H1 (cell line): ENCODE results near the gene SLC44A1. TPM values are rescaled to one million over a fixed set of nuclear protein-coding genes. Genes with fewer than 3 reads are reported as not detected.

ENCODE experiments used
- CTCF ChIA-PET: fragments of 300-600 bp; sonication (Branson Sonifier 250); formaldehyde crosslinking; loops from one replicate; lab custom pipeline; 2021; ENCODE audit not compliant: partially characterized antibody; lab: Charles Lee
- POLR2A ChIA-PET: fragments of 300-600 bp; sonication (Branson Sonifier 250); formaldehyde crosslinking; loops from one replicate; lab custom pipeline; 2021; ENCODE audit warnings: inconsistent platforms; ENCODE audit not compliant: partially characterized antibody; lab: Charles Lee
- DNase-seq, 2 experiments: peaks; one replicate each; pipeline versions ENCODE4 v3.0.0 to v3.0.0-alpha.2; 2010 to 2022; ENCODE audit warnings: low spot score in 2 of 2, low read depth in 1 of 2, mixed read lengths in 1 of 2
- FAIRE-seq: peaks from 2 replicates; lab custom pipeline; 2011; peaks lifted over from hg19 to GRCh38; lab: Jason Lieb, UNC
- H2AFZ ChIP-seq: 2 replicates; pipeline ENCODE4 v1.8.1; 2012; ENCODE audit warnings: low read length, inconsistent platforms
- H2AK5ac ChIP-seq: 2 replicates; pipeline ENCODE4 v1.6.1; 2013; ENCODE audit warnings: low read depth, low read length
- H2BK120ac ChIP-seq: replicated peaks from 2 replicates; pipeline ENCODE3; 2013; ENCODE audit warnings: low read depth, low read length, inconsistent platforms
- H2BK12ac ChIP-seq: 2 replicates; pipeline ENCODE4 v1.6.1; 2013; ENCODE audit warnings: low read depth, low read length
- H2BK15ac ChIP-seq: 2 replicates; pipeline ENCODE4 v1.6.1; 2013; ENCODE audit warnings: low read length
- H2BK20ac ChIP-seq: 2 replicates; pipeline ENCODE4 v1.6.1; 2013; ENCODE audit warnings: low read length
- H2BK5ac ChIP-seq: 2 replicates; pipeline ENCODE4 v1.6.1; 2013; ENCODE audit warnings: low read depth, low read length
- H3K14ac ChIP-seq: 2 replicates; pipeline ENCODE4 v1.6.1; 2013; ENCODE audit warnings: inconsistent platforms; ENCODE audit not compliant: insufficient read length
- H3K18ac ChIP-seq: 2 replicates; pipeline ENCODE4 v1.6.1; 2013; ENCODE audit warnings: low read length; ENCODE audit errors: extremely low read depth
- H3K23ac ChIP-seq: 2 replicates; pipeline ENCODE4 v1.6.1; 2013; ENCODE audit warnings: inconsistent platforms; ENCODE audit not compliant: insufficient read length
- H3K23me2 ChIP-seq: 2 replicates; pipeline ENCODE4 v1.6.1; 2013; ENCODE audit warnings: low read depth, low read length
- H3K27ac ChIP-seq: 2 replicates; pipeline ENCODE4 v1.6.1; 2011; ENCODE audit warnings: low read depth, low read length, inconsistent platforms
- H3K27me3 ChIP-seq, 4 experiments: replicated peaks in 1 of 4; 1 replicate in 1 of 4; 2 replicates in 3 of 4; pipeline versions ENCODE4 v1.6.1 to v1.8.1; 2011 to 2013; ENCODE audit warnings: low read length in 3 of 4, mild to moderate bottlenecking in 3 of 4, inconsistent platforms in 2 of 4, mixed read lengths in 2 of 4, moderate library complexity in 1 of 4; ENCODE audit not compliant: control insufficient read depth in 3 of 4, insufficient read depth in 3 of 4; ENCODE audit errors: extremely low read depth in 1 of 4
- H3K36me3 ChIP-seq, 4 experiments: 2 replicates each; pipeline versions ENCODE4 v1.6.1 to v1.8.1; 2011 to 2013; ENCODE audit warnings: mild to moderate bottlenecking in 4 of 4, low read length in 3 of 4, moderate library complexity in 2 of 4, control low read depth in 1 of 4, inconsistent platforms in 1 of 4; ENCODE audit not compliant: insufficient read depth in 4 of 4, control insufficient read depth in 2 of 4
- H3K4ac ChIP-seq: replicated peaks from 2 replicates; pipeline ENCODE3; 2013; ENCODE audit warnings: low read length, low read depth, mixed read lengths, inconsistent platforms; ENCODE audit not compliant: insufficient read length
- H3K4me1 ChIP-seq, 4 experiments: replicated peaks in 1 of 4; 1 replicate in 1 of 4; 2 replicates in 3 of 4; pipeline versions ENCODE4 v1.6.1 to v1.8.1; 2011 to 2013; ENCODE audit warnings: low read length in 3 of 4, inconsistent platforms in 2 of 4, mixed read lengths in 1 of 4; ENCODE audit not compliant: insufficient read depth in 4 of 4, control insufficient read depth in 3 of 4
- H3K4me2 ChIP-seq, 2 experiments: 2 replicates each; pipeline versions ENCODE4 v1.6.1 to v1.8.1; 2011 to 2013; ENCODE audit warnings: low read depth in 2 of 2, low read length in 2 of 2, control low read depth in 1 of 2, inconsistent platforms in 1 of 2, mild to moderate bottlenecking in 1 of 2; ENCODE audit not compliant: insufficient read depth in 1 of 2
- H3K4me3 ChIP-seq, 4 experiments: fragments of 200-600, 300-600 bp in 1 of 4; sonication (generic), shearing (Covaris generic), sonication (Bioruptor Twin) in 1 of 4; 2 replicates each; pipeline versions ENCODE4 v1.5.1 to v1.8.1; 2011 to 2016; ENCODE audit warnings: low read length in 4 of 4, low read depth in 3 of 4, control low read depth in 2 of 4, inconsistent platforms in 2 of 4, mild to moderate bottlenecking in 2 of 4, mixed read lengths in 1 of 4, moderate library complexity in 1 of 4; ENCODE audit not compliant: insufficient read depth in 2 of 4; ENCODE audit errors: extremely low read depth in 1 of 4
- H3K56ac ChIP-seq: replicated peaks from 2 replicates; pipeline ENCODE3; 2013; ENCODE audit warnings: low read depth, mild to moderate bottlenecking, mixed read lengths, low read length, inconsistent platforms; ENCODE audit not compliant: insufficient read length
- H3K79me1 ChIP-seq: 2 replicates; pipeline ENCODE4 v1.6.1; 2013; ENCODE audit warnings: low read depth, low read length, control low read depth
- H3K79me2 ChIP-seq, 2 experiments: 2 replicates each; pipeline versions ENCODE4 v1.6.1 to v1.8.1; 2012 to 2013; ENCODE audit warnings: low read length in 2 of 2, mild to moderate bottlenecking in 2 of 2, inconsistent platforms in 1 of 2; ENCODE audit not compliant: insufficient read depth in 2 of 2, control insufficient read depth in 1 of 2
- H3K9ac ChIP-seq, 4 experiments: replicated peaks in 1 of 4; 1 replicate in 1 of 4; 2 replicates in 3 of 4; pipeline versions ENCODE4 v1.6.1 to v1.8.1; 2011 to 2013; ENCODE audit warnings: low read depth in 3 of 4, low read length in 3 of 4, control low read depth in 2 of 4, mild to moderate bottlenecking in 2 of 4, moderate library complexity in 2 of 4, inconsistent platforms in 1 of 4; ENCODE audit errors: extremely low read depth in 1 of 4
- H3K9me3 ChIP-seq, 2 experiments: 2 replicates each; pipeline versions ENCODE4 v1.6.1 to v1.8.1; 2012 to 2013; ENCODE audit warnings: mild to moderate bottlenecking in 2 of 2, moderate library complexity in 2 of 2, control low read depth in 1 of 2, inconsistent platforms in 1 of 2, low read depth in 1 of 2, low read length in 1 of 2, mixed read lengths in 1 of 2; ENCODE audit not compliant: insufficient read depth in 2 of 2
- H4K20me1 ChIP-seq, 2 experiments: replicated peaks in 1 of 2; 2 replicates each; pipeline versions ENCODE3 to v1.8.1; 2011 to 2013; ENCODE audit warnings: inconsistent platforms in 2 of 2, low read length in 2 of 2, mild to moderate bottlenecking in 1 of 2; ENCODE audit not compliant: insufficient read depth in 2 of 2, control insufficient read depth in 1 of 2
- H4K5ac ChIP-seq: 2 replicates; pipeline ENCODE4 v1.6.1; 2013; ENCODE audit warnings: low read length, low read depth, mixed read lengths, inconsistent platforms; ENCODE audit not compliant: insufficient read length
- H4K8ac ChIP-seq: 2 replicates; pipeline ENCODE4 v1.8.0; 2013; ENCODE audit warnings: mild to moderate bottlenecking, moderate library complexity, low read length, inconsistent platforms; ENCODE audit not compliant: insufficient read depth; ENCODE audit errors: extremely low read depth
- H4K91ac ChIP-seq: replicated peaks from 2 replicates; pipeline ENCODE3; 2013; ENCODE audit warnings: low read length, mixed read lengths, inconsistent platforms; ENCODE audit not compliant: insufficient read length
- CEBPB ChIP-seq: IDR thresholded peaks from 2 replicates; pipeline ENCODE4 v1.6.1; 2012; ENCODE audit warnings: low read depth, low read length
- EP300 ChIP-seq, 2 experiments: IDR thresholded peaks; 1 replicate in 1 of 2; 2 replicates in 1 of 2; pipeline ENCODE4 v1.6.1; 2011 to 2012; ENCODE audit warnings: low read depth in 2 of 2, low read length in 2 of 2, mild to moderate bottlenecking in 2 of 2, borderline replicate concordance in 1 of 2, inconsistent platforms in 1 of 2, moderate library complexity in 1 of 2
- MAX ChIP-seq: IDR thresholded peaks from 2 replicates; pipeline ENCODE4 v1.6.1; 2012; ENCODE audit warnings: inconsistent platforms
- WGBS, 2 experiments: shearing (Covaris generic) in 1 of 2; methylation state at CpG; one replicate each; pipeline versions ENCODE4 v1.1.6 to v1.1.7; 2013 to 2015; ENCODE audit warnings: low lambda C conversion rate in 2 of 2, mixed read lengths in 2 of 2, inconsistent platforms in 1 of 2, low coverage in 1 of 2, missing lambda C conversion rate in 1 of 2; ENCODE audit not compliant: insufficient replicate concordance in 2 of 2, insufficient coverage in 1 of 2, insufficient read length in 1 of 2; ENCODE audit errors: extremely low coverage in 1 of 2, missing lambda C conversion rate in 1 of 2; 5-methylcytosine and 5-hydroxymethylcytosine counted together
- polyA plus RNA-seq, 7 experiments: library from polyadenylated mRNA; depleted of rRNA in 3 of 7; stranded (reverse) in 5 of 7; unstranded in 2 of 7; fragments of >200 nt in 5 of 7; fragments of 200-250 nt in 2 of 7; gene quantifications; 1 replicate in 5 of 7; 2 replicates in 1 of 7; 4 replicates in 1 of 7; pipeline versions ENCODE4 v1.2.1 to v1.2.3, GENCODE V29; 2011 to 2013; ENCODE audit warnings: missing spikeins in 2 of 7, mixed read lengths in 2 of 7
- total RNA-seq: library from RNA; stranded (reverse); fragmentation: NEBNext Ultra II Directional; extraction: Animal tissue kit (Norgen Biotek cat#: 25700); gene quantifications from 2 replicates; pipeline ENCODE4 v1.2.1, GENCODE V29; 2021

The SLC44A1 gene
- total and polyA plus RNA-seq, 2 of the 8 experiments (the other 6 are each of a cell fraction or from before 2014, with no cell fraction given), result 30.5 to 71.2 TPM

- H4K8ac ChIP-seq, result no peak overlapping the region
- H3K18ac ChIP-seq, result no peak overlapping the region
- no peak overlapping the region for H4K5ac ChIP-seq
- H4K91ac ChIP-seq, result no peak overlapping the region
- H2BK12ac ChIP-seq, result no peak overlapping the region
- H3K9ac ChIP-seq, result no peak overlapping the region
- H3K36me3 ChIP-seq, result no peaks in the 10 kb centered on the region
- H2BK5ac ChIP-seq, result no peak overlapping the region
- no peak overlapping the region for H2AFZ ChIP-seq
- WGBS, 2 experiments, result 100% methylated on average over 1 of the region's 3 CpGs; no CpG with 5 or more reads in 1 of the 2 experiments
- no peaks in the 10 kb centered on the region for H3K23me2 ChIP-seq
- no peak overlapping the region for H3K56ac ChIP-seq
- H4K20me1 ChIP-seq, result no peaks in the 10 kb centered on the region
- H2BK20ac ChIP-seq, result no peak overlapping the region
- H2AK5ac ChIP-seq, result no peak overlapping the region
- H3K79me1 ChIP-seq, result no peaks in the 10 kb centered on the region; the same call in 1 of the 2 replicates
- H3K9me3 ChIP-seq, result no peaks in the 10 kb centered on the region
- TF ChIP-seq MAX (no peak), EP300 (IDR thresholded peaks at IDR 0.05; ENCODE audit: borderline replicate concordance in 1 of 2, low read depth in 2 of 2, low read length in 2 of 2) (no peak), CEBPB (no peak)
- no peak overlapping the region for H3K4me2 ChIP-seq
- no peak overlapping the region for H2BK120ac ChIP-seq
- H3K4me3 ChIP-seq, result no peak overlapping the region
- FAIRE-seq (no peak), DNase-seq (no peak)
- H3K4me1 ChIP-seq, result no peaks in the 10 kb centered on the region
- POLR2A ChIA-PET, result no interaction called here
- H3K23ac ChIP-seq, result no peak overlapping the region
- no peaks in the 10 kb centered on the region for H3K27me3 ChIP-seq
- H3K27ac ChIP-seq, result no peak overlapping the region
- H2BK15ac ChIP-seq, result no peak overlapping the region
- CTCF ChIA-PET, result interaction anchor here (0.6 to 1.6 kb wide), 3 partner anchors 11 to 351 kb away, joined by 3 to 6 read pairs (median 3); no protein-coding TSS in a partner anchor
- no peak overlapping the region for H3K14ac ChIP-seq
- H3K4ac ChIP-seq, result no peak overlapping the region
- no peaks in the 10 kb centered on the region for H3K79me2 ChIP-seq
These were observed 182.2 kb downstream of the SLC44A1 start for GRCh38 chr9:105426657-105427056.
